ENCODE results near the gene HDAC4. TPM values are rescaled to one million over a fixed set of nuclear protein-coding genes. Genes with fewer than 3 reads are reported as not detected.

The HDAC4 gene
- total RNA-seq, 1 experiment from 2014 or later: 21.8 TPM

- Mint-ChIP-seq H3K9me3 (ENCODE audit: unreplicated experiment) (no peaks in the 10 kb centered on the region), H3K4me3 (ENCODE audit: unreplicated experiment) (no peak overlapping the region), H3K27me3 (ENCODE audit: insufficient read depth, unreplicated experiment) (no peaks in the 10 kb centered on the region), H3K27ac (ENCODE audit: low read depth, unreplicated experiment) (no peak overlapping the region), H3K36me3 (ENCODE audit: insufficient read depth, unreplicated experiment) (peaks cover 14% of the 10 kb centered on the region), H3K4me1 (ENCODE audit: insufficient read depth, unreplicated experiment) (no peaks in the 10 kb centered on the region)
- CTCF ChIA-PET: no interaction called here
- intact Hi-C loops (cut with micrococcal nuclease): no loop called here
- DNase-seq (ENCODE audit: unreplicated experiment): no peak
- POLR2A ChIA-PET: no interaction called here
- no peak for TF ChIP-seq CTCF (IDR thresholded peaks at IDR 0.05; ENCODE audit: unreplicated experiment)
- BruUV-seq (replicated peaks): no TSS peak
These were observed 236.4 kb downstream of the HDAC4 start for GRCh38 chr2:239164335-239164871.

GRCh38 chr2:239163688-239164334 lies 237.0 kb downstream of the HDAC4 start:
- peaks cover 14% of the 10 kb centered on the region for H3K36me3 Mint-ChIP-seq (ENCODE audit: insufficient read depth, unreplicated experiment)
- no peak overlapping the region for H3K4me3 Mint-ChIP-seq (ENCODE audit: unreplicated experiment)
- no peak for TF ChIP-seq CTCF (IDR thresholded peaks at IDR 0.05; ENCODE audit: unreplicated experiment)
- H3K9me3 Mint-ChIP-seq (ENCODE audit: unreplicated experiment): no peaks in the 10 kb centered on the region
- no peaks in the 10 kb centered on the region for H3K27me3 Mint-ChIP-seq (ENCODE audit: insufficient read depth, unreplicated experiment)
- ChIA-PET POLR2A (no interaction called here), CTCF (no interaction called here)
- BruUV-seq (replicated peaks): no TSS peak
- peaks cover 3% of the 10 kb centered on the region for H3K4me1 Mint-ChIP-seq (ENCODE audit: insufficient read depth, unreplicated experiment)
- DNase-seq (ENCODE audit: unreplicated experiment): no peak
- intact Hi-C loops (cut with micrococcal nuclease): no loop called here
- H3K27ac Mint-ChIP-seq (ENCODE audit: low read depth, unreplicated experiment): no peak overlapping the region

- POLR2A ChIA-PET: no interaction called here
- no TSS peak for BruUV-seq (replicated peaks)
- no peak overlapping the region for H3K4me3 Mint-ChIP-seq (ENCODE audit: unreplicated experiment)
- intact Hi-C loops (cut with micrococcal nuclease): no loop called here
- peaks cover 14% of the 10 kb centered on the region for H3K36me3 Mint-ChIP-seq (ENCODE audit: insufficient read depth, unreplicated experiment)
- no peaks in the 10 kb centered on the region for H3K27me3 Mint-ChIP-seq (ENCODE audit: insufficient read depth, unreplicated experiment)
- CTCF ChIA-PET: interaction anchor here (0.5 kb wide), 2 partner anchors 191 to 1239 kb away, joined by 3 read pairs; no protein-coding TSS in a partner anchor
- TF ChIP-seq CTCF (IDR thresholded peaks at IDR 0.05; ENCODE audit: unreplicated experiment): no peak
- no peak for DNase-seq (ENCODE audit: unreplicated experiment)
- H3K27ac Mint-ChIP-seq (ENCODE audit: low read depth, unreplicated experiment): no peak overlapping the region
- peaks cover 8% of the 10 kb centered on the region for H3K4me1 Mint-ChIP-seq (ENCODE audit: insufficient read depth, unreplicated experiment)
- no peaks in the 10 kb centered on the region for H3K9me3 Mint-ChIP-seq (ENCODE audit: unreplicated experiment)
These were observed 237.7 kb downstream of the HDAC4 start for GRCh38 chr2:239162976-239163687.

- intact Hi-C loops (cut with micrococcal nuclease): no loop called here
- CTCF ChIA-PET: interaction anchor here (0.5 kb wide), 1 partner anchor 899 kb away, joined by 3 read pairs; no protein-coding TSS in a partner anchor
- H3K36me3 Mint-ChIP-seq (ENCODE audit: insufficient read depth, unreplicated experiment): peaks cover 14% of the 10 kb centered on the region
- no peak overlapping the region for H3K4me3 Mint-ChIP-seq (ENCODE audit: unreplicated experiment)
- DNase-seq (ENCODE audit: unreplicated experiment): no peak
- H3K9me3 Mint-ChIP-seq (ENCODE audit: unreplicated experiment): no peaks in the 10 kb centered on the region
- POLR2A ChIA-PET: no interaction called here
- H3K27me3 Mint-ChIP-seq (ENCODE audit: insufficient read depth, unreplicated experiment): no peaks in the 10 kb centered on the region
- TF ChIP-seq CTCF (IDR thresholded peaks at IDR 0.05; ENCODE audit: unreplicated experiment): no peak
- BruUV-seq (replicated peaks): no TSS peak
- H3K4me1 Mint-ChIP-seq (ENCODE audit: insufficient read depth, unreplicated experiment): peaks cover 12% of the 10 kb centered on the region
- no peak overlapping the region for H3K27ac Mint-ChIP-seq (ENCODE audit: low read depth, unreplicated experiment)
These were observed 238.5 kb downstream of the HDAC4 start for GRCh38 chr2:239162141-239162821.
